K562 (cell line): ENCODE data around the gene C1orf50. TPM values are rescaled to one million over a fixed set of nuclear protein-coding genes. Genes with fewer than 3 reads are reported as not detected.

Experiments
- BRD9 ChIP-seq: fragments of 450-650 bp; IDR thresholded peaks from 2 replicates; pipeline ENCODE4 v1.6.1; 2018; ENCODE audit warnings: low read depth; ENCODE audit not compliant: partially characterized antibody
- CBX3 ChIP-seq, 2 experiments: IDR thresholded peaks; 1 replicate in 1 of 2; 2 replicates in 1 of 2; pipeline ENCODE4 v1.6.1; 2012; ENCODE audit warnings: inconsistent platforms in 2 of 2, low read length in 2 of 2, borderline replicate concordance in 1 of 2, control low read depth in 1 of 2
- CEBPZ ChIP-seq: fragments of 150-350 bp; IDR thresholded peaks from 2 replicates; pipeline ENCODE4 v1.6.1; 2014; ENCODE audit warnings: low read depth, mild to moderate bottlenecking, low read length, borderline replicate concordance
- CREB3 ChIP-seq: fragments of 450-650 bp; conservative IDR thresholded peaks from 2 replicates; pipeline ENCODE4 v1.6.1; 2016; ENCODE audit warnings: missing genetic modification characterization, low read depth, mild to moderate bottlenecking, missing compliant biosample characterization, moderate library complexity
- EGR1 ChIP-seq: fragments of 450-650 bp; conservative IDR thresholded peaks from 2 replicates; pipeline ENCODE4 v1.6.1; 2017; ENCODE audit warnings: mild to moderate bottlenecking
- HOMEZ ChIP-seq: fragments of 250-450 bp; sonication (Bioruptor Pico); IDR thresholded peaks from 2 replicates; pipeline ENCODE4 v1.4.0; 2020; ENCODE audit warnings: mild to moderate bottlenecking, moderate library complexity
- ILF3 ChIP-seq: fragments of 450-650 bp; IDR thresholded peaks from 2 replicates; pipeline ENCODE4 v1.6.1; 2018; ENCODE audit warnings: antibody characterized with exemption, mild to moderate bottlenecking, moderate library complexity, borderline replicate concordance
- MNT ChIP-seq, 2 experiments: fragments of 450-650 bp; conservative IDR thresholded peaks; 2 replicates each; pipeline ENCODE4 v1.6.1; 2017; ENCODE audit warnings: mild to moderate bottlenecking in 2 of 2, moderate library complexity in 2 of 2
- NFIX ChIP-seq: fragments of 250-450 bp; sonication (Bioruptor Pico); IDR thresholded peaks from 2 replicates; pipeline ENCODE4 v1.4.0; 2020; ENCODE audit warnings: low read depth, mild to moderate bottlenecking, moderate library complexity
- SMARCA5 ChIP-seq: fragments of 450-650 bp; IDR thresholded peaks from 2 replicates; pipeline ENCODE4 v1.6.1; 2016
- SRSF3 ChIP-seq: fragments of 200-400 bp; formaldehyde crosslinking; IDR thresholded peaks from 2 replicates; pipeline ENCODE4 v1.6.1; 2016; ENCODE audit warnings: mild to moderate bottlenecking, low read length, moderate library complexity; ENCODE audit not compliant: insufficient read depth
- TEAD2 ChIP-seq: fragments of 450-650 bp; IDR thresholded peaks from 2 replicates; pipeline ENCODE4 v1.6.1; 2016; ENCODE audit warnings: missing genetic modification characterization, control low read depth, missing compliant biosample characterization
- ZC3H4 ChIP-seq: sonication (generic); formaldehyde crosslinking; IDR thresholded peaks from 2 replicates; pipeline ENCODE4 v1.9.0; 2021; ENCODE audit warnings: missing genetic modification reagents, borderline replicate concordance
- ZKSCAN8 ChIP-seq: fragments of 200-800 bp; sonication (Bioruptor generic); IDR thresholded peaks from 2 replicates; pipeline ENCODE4 v1.6.1; 2016; ENCODE audit warnings: missing genetic modification characterization, missing compliant biosample characterization
- ZMIZ1 ChIP-seq, 2 experiments: fragments of 150-350 bp in 1 of 2; IDR thresholded peaks; 2 replicates each; pipeline ENCODE4 v1.6.1; 2012 to 2016; ENCODE audit warnings: low read depth in 2 of 2, low read length in 2 of 2, mild to moderate bottlenecking in 1 of 2, moderate library complexity in 1 of 2
- ZNF23 ChIP-seq: fragments of 250-450 bp; sonication (Bioruptor Pico); IDR thresholded peaks from 2 replicates; pipeline ENCODE4 v1.4.0; 2020; ENCODE audit warnings: mild to moderate bottlenecking
- polyA plus RNA-seq, 8 experiments: library from polyadenylated mRNA; depleted of rRNA in 4 of 8; stranded (reverse) in 5 of 8; unstranded in 3 of 8; fragments of >200 nt; fragmentation: Nextera tagmentation in 2 of 8; fragmentation: Illumina TruSeq in 1 of 8; extraction: Ambion mirVana in 2 of 8; extraction: Trizol in 1 of 8; gene quantifications; 2 replicates each; pipeline versions ENCODE4 v1.2.1 to v1.2.3, GENCODE V29; 2011 to 2014; ENCODE audit warnings: inconsistent platforms in 1 of 8, missing spikeins in 1 of 8
- total RNA-seq, 7 experiments: library from RNA; depleted of rRNA in 6 of 7; stranded (reverse); fragments of >200 nt in 6 of 7; fragmentation: Illumina TruSeq in 2 of 7; extraction: Trizol in 2 of 7; gene quantifications; 2 replicates each; pipeline versions ENCODE4 v1.2.1 to v1.2.3, GENCODE V29; 2011 to 2021; ENCODE audit warnings: low replicate concordance in 1 of 7

The C1orf50 gene
- total and polyA plus RNA-seq, 9 of the 15 experiments (the other 6 are each of a cell fraction or from before 2014, with no cell fraction given) = 0.55 to 13.9 (median 5.2) TPM

- no peak for TF ChIP-seq HOMEZ (CRISPR knock-in tag)
- no peak for TF ChIP-seq EGR1
- TF ChIP-seq BRD9 = peak; percentile 26
- TF ChIP-seq TEAD2 (tag) = no peak
- no peak for TF ChIP-seq CEBPZ
- no peak for TF ChIP-seq CBX3 (IDR thresholded peaks at IDR 0.05; ENCODE audit: borderline replicate concordance in 1 of 2, low read length in 2 of 2)
- peak; percentile 16 to 24; a peak in 2 of 4 replicates for TF ChIP-seq MNT (conservative IDR thresholded peaks at IDR 0.05)
- no peak for TF ChIP-seq ZNF23
- TF ChIP-seq SRSF3 = no peak
- TF ChIP-seq NFIX = no peak
- no peak for TF ChIP-seq CREB3 (tag)
- no peak for TF ChIP-seq ZMIZ1 (IDR thresholded peaks at IDR 0.05; ENCODE audit: low read depth in 2 of 2, low read length in 2 of 2)
- TF ChIP-seq ZC3H4 (CRISPR knock-in tag) = no peak
- peak; percentile 60; the same call in 1 of the 2 replicates for TF ChIP-seq SMARCA5
- TF ChIP-seq ZKSCAN8 (CRISPR knock-in tag) = no peak
- no peak for TF ChIP-seq ILF3
Observed at GRCh38 chr1:42822800-42823392, 55.8 kb downstream of the C1orf50 start (continued).
